GM12878 (cell line): ENCODE results near the gene NES. TPM values are rescaled to one million over a fixed set of nuclear protein-coding genes. Genes with fewer than 3 reads are reported as not detected.

Experiments
- ATAC-seq: fragments of 200-7000 bp; cut with Tn5 transposase; 3 replicates; pipeline ENCODE4 v1.9.1; 2020; ENCODE audit warnings: mild to moderate bottlenecking, moderate library complexity
- BruUV-seq: library from RNA; stranded (reverse); fragments of 400-500 nt; replicated peaks from 2 replicates; lab custom pipeline; 2021; lab: Mats Ljungman, UMichigan
- CTCF ChIA-PET: fragments of 300-600 bp; sonication (Branson Sonifier 250); formaldehyde crosslinking; extraction: SDS; loops from one replicate; lab custom pipeline; 2021; ENCODE audit warnings: inconsistent platforms; lab: Yijun Ruan, JAX
- POLR2A ChIA-PET: fragments of 350-600 bp; formaldehyde crosslinking; extraction: SDS; loops from one replicate; lab custom pipeline; 2021; ENCODE audit warnings: inconsistent platforms; lab: Charles Lee
- RAD21 ChIA-PET: fragments of 300-600 bp; sonication (Branson Sonifier 250); formaldehyde crosslinking; loops from one replicate; lab custom pipeline; 2023; ENCODE audit warnings: antibody characterized with exemption; ENCODE audit not compliant: unreplicated experiment; lab: Charles Lee
- SMC1A ChIA-PET: fragments of 300-600 bp; sonication (Branson Sonifier 250); formaldehyde crosslinking; loops from one replicate; lab custom pipeline; 2023; ENCODE audit not compliant: unreplicated experiment, uncharacterized antibody; lab: Charles Lee
- DNase-seq: peaks from one replicate; pipeline ENCODE4 v3.0.0-alpha.2; 2011; ENCODE audit warnings: low read depth, low spot score
- FAIRE-seq: peaks from 3 replicates; lab custom pipeline; 2011; peaks lifted over from hg19 to GRCh38; lab: Jason Lieb, UNC
- H2AFZ ChIP-seq: 2 replicates; pipeline ENCODE4 v1.6.0; 2011; ENCODE audit warnings: low read depth, low read length, control low read depth; ENCODE audit not compliant: control insufficient read depth
- H3K27ac ChIP-seq: 2 replicates; pipeline ENCODE4 v1.5.1; 2011; ENCODE audit warnings: control low read depth; ENCODE audit not compliant: control insufficient read depth, insufficient read depth
- H3K27me3 ChIP-seq, 2 experiments: replicated peaks in 1 of 2; 2 replicates each; pipeline versions ENCODE4 v1.6.0 to v1.6.1; 2011; ENCODE audit warnings: low read length in 1 of 2; ENCODE audit not compliant: control insufficient read depth in 2 of 2, insufficient read depth in 2 of 2
- H3K36me3 ChIP-seq, 2 experiments: 2 replicates each; pipeline ENCODE4 v1.5.1; 2011; ENCODE audit warnings: low read length in 1 of 2; ENCODE audit not compliant: control insufficient read depth in 2 of 2, insufficient read depth in 2 of 2
- H3K4me1 ChIP-seq: 2 replicates; pipeline ENCODE4 v1.6.1; 2011; ENCODE audit warnings: mild to moderate bottlenecking, low read length, moderate library complexity, mixed read lengths; ENCODE audit not compliant: control insufficient read depth, insufficient read depth
- H3K4me2 ChIP-seq: 2 replicates; pipeline ENCODE4 v1.6.0; 2011; ENCODE audit warnings: control low read depth; ENCODE audit not compliant: control insufficient read depth, insufficient read depth
- H3K4me3 ChIP-seq: fragments of 200-600 bp; sonication (generic); 2 replicates; pipeline ENCODE4 v1.5.1; 2016
- H3K79me2 ChIP-seq: 2 replicates; pipeline ENCODE4 v1.6.0; 2011; ENCODE audit warnings: low read length; ENCODE audit not compliant: control insufficient read depth, insufficient read depth
- H3K9ac ChIP-seq: 2 replicates; pipeline ENCODE4 v1.8.0; 2011; ENCODE audit warnings: low read length, control low read depth, mixed read lengths; ENCODE audit not compliant: control insufficient read depth, insufficient read depth
- H3K9me3 ChIP-seq: replicated peaks from 3 replicates; pipeline ENCODE4 v1.5.1; 2011; ENCODE audit warnings: mild to moderate bottlenecking, low read length; ENCODE audit not compliant: control insufficient read depth, insufficient read depth
- H4K20me1 ChIP-seq: 2 replicates; pipeline ENCODE4 v1.6.0; 2011; ENCODE audit not compliant: control insufficient read depth, insufficient read depth
- HCFC1 ChIP-seq: fragments of 150-350 bp; IDR thresholded peaks from 2 replicates; pipeline ENCODE4 v1.6.1; 2014; ENCODE audit warnings: low read length
- HDGF ChIP-seq: fragments of 450-650 bp; IDR thresholded peaks from 2 replicates; pipeline ENCODE4 v1.6.1; 2016; ENCODE audit warnings: antibody characterized with exemption
- IRF4 ChIP-seq: IDR thresholded peaks from 2 replicates; pipeline ENCODE4 v1.6.1; 2011; ENCODE audit warnings: low read depth, low read length
- IRF5 ChIP-seq: fragments of 450-650 bp; IDR thresholded peaks from 2 replicates; pipeline ENCODE4 v1.6.1; 2017; ENCODE audit warnings: borderline replicate concordance
- JUND ChIP-seq: IDR thresholded peaks from 2 replicates; pipeline ENCODE4 v1.6.1; 2012; ENCODE audit warnings: low read depth, mild to moderate bottlenecking, low read length, improper control_type of control experiment, moderate library complexity
- LARP7 ChIP-seq: fragments of 450-650 bp; IDR thresholded peaks from 2 replicates; pipeline ENCODE4 v1.6.1; 2017; ENCODE audit warnings: mild to moderate bottlenecking
- RAD51 ChIP-seq: fragments of 450-650 bp; IDR thresholded peaks from 2 replicates; pipeline ENCODE4 v1.6.1; 2016; ENCODE audit warnings: moderate library complexity, mild to moderate bottlenecking, inconsistent platforms
- USF1 ChIP-seq: IDR thresholded peaks from 2 replicates; pipeline ENCODE4 v1.6.1; 2011; ENCODE audit warnings: borderline replicate concordance, low read depth, mild to moderate bottlenecking, moderate library complexity, mixed read lengths, low read length; ENCODE audit not compliant: insufficient read depth; ENCODE audit errors: extremely low read length
- USF2 ChIP-seq: IDR thresholded peaks from 2 replicates; pipeline ENCODE4 v1.6.1; 2011; ENCODE audit warnings: low read depth, low read length, improper control_type of control experiment, borderline replicate concordance
- ZNF687 ChIP-seq: fragments of 450-650 bp; IDR thresholded peaks from 2 replicates; pipeline ENCODE4 v1.6.1; 2017; ENCODE audit warnings: mild to moderate bottlenecking, moderate library complexity
- WGBS: methylation state at CpG from one replicate; pipeline ENCODE4 v1.1.6; 2016; ENCODE audit warnings: low lambda C conversion rate; ENCODE audit not compliant: insufficient replicate concordance, insufficient coverage; ENCODE audit errors: missing lambda C conversion rate; 5-methylcytosine and 5-hydroxymethylcytosine counted together
- in situ Hi-C: fragments of 300-500 bp; cut with MboI; formaldehyde crosslinking; loops from 9 replicates; pipeline ENCODE4 v1.14.3; 2018; ENCODE audit warnings: mixed read lengths
- intact Hi-C: fragments of 100-400 bp; cut with micrococcal nuclease; formaldehyde crosslinking; loops from one replicate; pipeline ENCODE4 v1.14.2; 2022; ENCODE audit not compliant: unreplicated experiment
- polyA plus RNA-seq, 11 experiments: library from polyadenylated mRNA; depleted of rRNA in 4 of 11; unstranded in 6 of 11; stranded (reverse) in 5 of 11; fragments of >200 nt; fragmentation: Nextera tagmentation in 4 of 11; fragmentation: Illumina TruSeq in 1 of 11; extraction: Ambion mirVana in 4 of 11; extraction: Trizol in 1 of 11; gene quantifications; 1 replicate in 1 of 11; 2 replicates in 10 of 11; pipeline versions ENCODE4 v1.2.1 to v1.2.3, GENCODE V29; 2011 to 2016; ENCODE audit warnings: inconsistent platforms in 2 of 11, missing spikeins in 2 of 11, low read depth in 1 of 11
- total RNA-seq, 4 experiments: library from RNA; depleted of rRNA in 3 of 4; stranded (reverse); fragments of >200 nt in 3 of 4; fragmentation: Illumina TruSeq in 1 of 4; extraction: Trizol in 1 of 4; gene quantifications; 2 replicates each; pipeline versions ENCODE4 v1.2.1 to v1.2.3, GENCODE V29; 2013 to 2021
- TF ChIP-seq, protein P1 (sequence below): fragments of 150-350 bp; IDR thresholded peaks from 2 replicates; pipeline ENCODE4 v1.6.1; 2016; ENCODE audit warnings: low read depth, low read length

NES gene
- total and polyA plus RNA-seq, 10 of the 15 experiments (the other 5 are each of a cell fraction or from before 2014, with no cell fraction given): under 0.01 to 0.15 (median 0.02) TPM; not detected in 4

- Histone ChIP-seq H3K79me2 (peaks cover 51% of the 10 kb centered on the region), H3K27me3 (no peaks in the 10 kb centered on the region), H3K36me3 (peaks cover 16 to 39% of the 10 kb centered on the region in 2 experiments), H3K27ac (peak overlapping the region; percentile 72), H3K4me1 (peaks cover 16% of the 10 kb centered on the region), H3K9ac (peak overlapping the region; percentile 15; the same call in 1 of the 2 replicates), H3K4me3 (no peak overlapping the region), H4K20me1 (peaks cover 7% of the 10 kb centered on the region), H2AFZ (no peak overlapping the region), H3K4me2 (no peak overlapping the region), H3K9me3 (no peaks in the 10 kb centered on the region)
- WGBS: 29% methylated on average over 4 of the region's 4 CpGs
- ChIA-PET RAD21 (interaction anchor here (0.5 to 1.7 kb wide), 11 partner anchors 14 to 319 kb away, joined by 3 to 16 read pairs (median 4); partner anchors contain the start of gene MRPL24), CTCF (interaction anchor here (0.6 to 11.2 kb wide), 16 partner anchors 9 to 169 kb away, joined by 3 to 433 read pairs (median 5); partner anchors contain the start of genes CRABP2, NAXE and NTRK1), POLR2A (interaction anchor here (0.6 to 0.8 kb wide), 2 partner anchors 8 to 213 kb away, joined by 3 to 4 read pairs; no protein-coding TSS in a partner anchor), SMC1A (interaction anchor here (0.7 to 10.0 kb wide), 7 partner anchors 9 to 139 kb away, joined by 3 to 168 read pairs (median 4); partner anchors contain the start of gene NTRK1)
- in situ Hi-C loops: no loop called here
- peak; percentile 58 for ATAC-seq
- intact Hi-C loops: loop anchor here (10.0 kb wide), 2 partner anchors 57 to 97 kb away; no protein-coding TSS in a partner anchor
- no peak for FAIRE-seq
- TF ChIP-seq JUND (no peak), IRF4 (no peak), RAD51 (peak; percentile 87), USF2 (peak; percentile 39), LARP7 (no peak), IRF5 (no peak), HCFC1 (no peak), ZNF687 (peak; percentile 23; the same call in 1 of the 2 replicates), HDGF (peak; percentile 19; the same call in 1 of the 2 replicates), USF1 (peak; percentile 11)
- TF ChIP-seq, protein P1, sequence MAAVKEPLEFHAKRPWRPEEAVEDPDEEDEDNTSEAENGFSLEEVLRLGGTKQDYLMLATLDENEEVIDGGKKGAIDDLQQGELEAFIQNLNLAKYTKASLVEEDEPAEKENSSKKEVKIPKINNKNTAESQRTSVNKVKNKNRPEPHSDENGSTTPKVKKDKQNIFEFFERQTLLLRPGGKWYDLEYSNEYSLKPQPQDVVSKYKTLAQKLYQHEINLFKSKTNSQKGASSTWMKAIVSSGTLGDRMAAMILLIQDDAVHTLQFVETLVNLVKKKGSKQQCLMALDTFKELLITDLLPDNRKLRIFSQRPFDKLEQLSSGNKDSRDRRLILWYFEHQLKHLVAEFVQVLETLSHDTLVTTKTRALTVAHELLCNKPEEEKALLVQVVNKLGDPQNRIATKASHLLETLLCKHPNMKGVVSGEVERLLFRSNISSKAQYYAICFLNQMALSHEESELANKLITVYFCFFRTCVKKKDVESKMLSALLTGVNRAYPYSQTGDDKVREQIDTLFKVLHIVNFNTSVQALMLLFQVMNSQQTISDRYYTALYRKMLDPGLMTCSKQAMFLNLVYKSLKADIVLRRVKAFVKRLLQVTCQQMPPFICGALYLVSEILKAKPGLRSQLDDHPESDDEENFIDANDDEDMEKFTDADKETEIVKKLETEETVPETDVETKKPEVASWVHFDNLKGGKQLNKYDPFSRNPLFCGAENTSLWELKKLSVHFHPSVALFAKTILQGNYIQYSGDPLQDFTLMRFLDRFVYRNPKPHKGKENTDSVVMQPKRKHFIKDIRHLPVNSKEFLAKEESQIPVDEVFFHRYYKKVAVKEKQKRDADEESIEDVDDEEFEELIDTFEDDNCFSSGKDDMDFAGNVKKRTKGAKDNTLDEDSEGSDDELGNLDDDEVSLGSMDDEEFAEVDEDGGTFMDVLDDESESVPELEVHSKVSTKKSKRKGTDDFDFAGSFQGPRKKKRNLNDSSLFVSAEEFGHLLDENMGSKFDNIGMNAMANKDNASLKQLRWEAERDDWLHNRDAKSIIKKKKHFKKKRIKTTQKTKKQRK: no peak
- no peak for DNase-seq
- BruUV-seq: no TSS peak
Observed at GRCh38 chr1:156721535-156721934, 44.3 kb upstream of the NES start.
